HG02870 (cell line): ENCODE results near the gene PCDH12.

Experiments
- ATAC-seq: cut with Tn5 transposase; IDR thresholded peaks from one replicate; pipeline ENCODE4 v1.9.1; 2021; ENCODE audit warnings: mild to moderate bottlenecking, moderate library complexity; ENCODE audit not compliant: unreplicated experiment

The PCDH12 gene

DNA sequence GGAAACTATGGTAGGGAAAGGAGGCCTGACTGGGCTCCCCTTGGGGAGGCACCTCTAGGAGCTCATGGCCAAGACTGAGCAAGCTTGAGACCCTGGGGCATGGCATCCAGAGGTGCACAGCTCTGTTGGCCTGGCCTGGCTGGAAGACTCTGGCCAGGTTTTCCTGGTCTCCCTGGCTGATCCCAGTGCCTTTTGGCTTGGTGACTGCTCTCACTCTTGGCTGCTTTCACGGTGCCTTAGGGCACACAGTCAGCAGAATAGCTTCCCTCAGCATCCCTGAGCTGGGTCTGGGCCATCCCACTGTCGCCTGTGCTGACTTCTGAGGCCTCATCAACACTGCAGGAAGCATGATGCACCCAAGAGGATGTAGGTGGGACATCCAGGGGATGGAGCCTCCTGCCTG, 47.7 kb downstream of the PCDH12 start:
- ATAC-seq = no peak

DNA sequence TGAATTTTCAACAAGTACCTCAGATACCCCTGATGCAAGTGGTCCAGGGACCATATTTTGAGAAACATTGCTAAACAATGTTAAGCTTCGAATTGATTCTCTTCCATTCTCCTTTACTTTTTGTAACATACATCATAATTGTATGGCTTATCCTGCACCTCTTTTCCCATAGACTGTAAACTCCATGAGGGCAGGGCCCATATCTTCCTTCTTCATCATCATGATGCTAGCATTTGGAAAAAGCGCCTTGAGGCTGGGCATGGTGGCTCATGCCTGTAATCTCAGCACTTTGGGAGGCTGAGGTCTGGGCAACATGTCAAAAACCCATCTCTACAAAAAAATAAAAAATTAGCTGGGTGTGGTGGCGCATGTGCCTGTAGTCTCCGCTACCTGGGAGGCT, 48.8 kb downstream of the PCDH12 start:
- ATAC-seq = no peak

DNA sequence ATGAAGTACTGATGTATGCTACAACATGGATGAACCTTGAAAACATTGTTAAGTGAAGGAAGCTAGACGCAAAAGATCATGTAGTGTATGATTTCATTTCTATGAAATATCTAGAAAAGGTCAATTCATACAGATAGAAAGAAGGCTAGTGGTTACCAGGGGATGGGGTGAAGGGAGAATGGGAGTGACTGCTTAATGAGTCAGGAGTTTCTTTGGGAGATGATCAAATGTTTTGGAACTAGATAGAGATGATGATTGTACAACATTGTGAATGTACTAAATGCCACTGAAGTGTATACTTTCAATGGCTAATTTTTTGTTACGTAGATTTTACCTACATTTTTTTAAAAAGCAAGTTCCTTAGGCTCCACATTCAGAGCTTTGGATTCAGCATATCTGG, 49.2 kb downstream of the PCDH12 start:
- ATAC-seq = no peak

DNA sequence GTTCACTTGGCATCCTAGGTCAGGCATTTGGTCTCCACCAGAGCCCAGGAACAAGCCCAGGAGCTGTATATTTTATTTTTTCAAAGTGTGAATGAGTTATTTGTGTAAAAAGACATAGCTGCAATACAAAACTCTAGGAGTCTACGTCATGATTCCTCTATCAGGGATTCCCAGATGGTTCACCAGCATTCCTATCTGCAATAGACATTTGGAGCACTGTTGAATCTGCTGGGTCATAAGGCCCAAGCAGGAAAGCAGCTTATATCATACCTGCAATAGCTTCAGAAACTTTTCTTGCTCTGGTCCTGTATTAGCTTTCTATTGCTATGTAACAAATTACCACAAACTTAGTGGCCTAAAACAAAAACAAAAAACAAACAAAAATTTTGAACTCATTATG, 51.0 kb downstream of the PCDH12 start:
- no peak for ATAC-seq

DNA sequence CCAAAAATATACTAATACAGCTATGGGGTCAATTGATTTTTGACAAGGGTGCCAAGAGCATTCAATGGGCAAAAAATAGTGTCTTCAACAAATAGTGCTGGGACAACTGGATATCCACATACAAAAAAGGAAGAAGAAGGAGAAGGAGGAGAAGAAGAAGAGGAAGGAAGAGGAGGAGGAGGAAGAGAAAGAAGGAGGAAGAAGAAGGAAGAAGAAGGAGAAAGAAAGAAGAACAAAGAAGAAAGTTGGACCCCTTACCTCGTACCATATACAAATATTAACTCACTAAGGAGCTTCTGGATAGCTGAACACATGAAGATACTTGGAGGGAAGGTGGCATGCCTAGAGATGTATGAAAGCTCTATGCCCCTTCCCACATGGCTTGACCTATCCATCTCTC, 51.5 kb downstream of the PCDH12 start:
- ATAC-seq = no peak

DNA sequence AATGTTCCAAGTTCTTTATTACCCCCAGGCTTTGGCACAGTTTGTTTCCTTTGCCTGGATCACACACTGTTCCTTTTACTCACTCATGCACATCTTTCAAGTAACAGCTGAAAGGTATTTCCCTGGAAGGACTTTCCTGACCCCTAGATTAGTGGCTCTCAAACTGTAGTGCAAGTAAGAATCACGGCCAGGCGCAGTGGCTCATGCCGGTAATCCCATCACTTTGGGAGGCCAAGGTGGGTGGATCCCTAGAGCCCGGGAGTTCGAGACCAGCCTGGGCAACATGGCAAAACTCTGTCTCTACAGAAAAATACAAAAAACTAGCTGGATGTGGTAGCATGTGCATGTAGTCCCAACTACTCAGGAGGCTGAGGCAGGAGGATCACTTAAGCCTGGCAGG, 53.5 kb downstream of the PCDH12 start:
- no peak for ATAC-seq

DNA sequence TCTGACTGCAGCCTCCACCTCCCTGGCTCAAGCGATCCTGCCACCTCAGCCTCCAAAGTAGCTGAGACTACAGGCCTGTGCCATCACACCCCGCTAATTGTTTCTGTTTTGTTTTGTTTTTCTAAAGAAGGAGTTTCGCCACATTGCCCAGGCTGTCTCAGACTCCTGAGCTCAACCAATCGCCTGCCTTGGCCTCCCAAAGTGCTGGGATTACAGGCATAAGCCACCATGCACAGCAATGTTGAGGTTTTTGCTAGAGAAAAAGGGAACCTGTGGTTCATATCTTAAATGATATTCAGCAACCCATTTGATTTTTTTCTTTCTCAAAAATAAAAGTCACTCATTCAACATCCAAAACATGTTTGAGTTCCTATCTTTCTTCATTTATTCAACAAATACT, 54.7 kb downstream of the PCDH12 start:
- no peak for ATAC-seq

DNA sequence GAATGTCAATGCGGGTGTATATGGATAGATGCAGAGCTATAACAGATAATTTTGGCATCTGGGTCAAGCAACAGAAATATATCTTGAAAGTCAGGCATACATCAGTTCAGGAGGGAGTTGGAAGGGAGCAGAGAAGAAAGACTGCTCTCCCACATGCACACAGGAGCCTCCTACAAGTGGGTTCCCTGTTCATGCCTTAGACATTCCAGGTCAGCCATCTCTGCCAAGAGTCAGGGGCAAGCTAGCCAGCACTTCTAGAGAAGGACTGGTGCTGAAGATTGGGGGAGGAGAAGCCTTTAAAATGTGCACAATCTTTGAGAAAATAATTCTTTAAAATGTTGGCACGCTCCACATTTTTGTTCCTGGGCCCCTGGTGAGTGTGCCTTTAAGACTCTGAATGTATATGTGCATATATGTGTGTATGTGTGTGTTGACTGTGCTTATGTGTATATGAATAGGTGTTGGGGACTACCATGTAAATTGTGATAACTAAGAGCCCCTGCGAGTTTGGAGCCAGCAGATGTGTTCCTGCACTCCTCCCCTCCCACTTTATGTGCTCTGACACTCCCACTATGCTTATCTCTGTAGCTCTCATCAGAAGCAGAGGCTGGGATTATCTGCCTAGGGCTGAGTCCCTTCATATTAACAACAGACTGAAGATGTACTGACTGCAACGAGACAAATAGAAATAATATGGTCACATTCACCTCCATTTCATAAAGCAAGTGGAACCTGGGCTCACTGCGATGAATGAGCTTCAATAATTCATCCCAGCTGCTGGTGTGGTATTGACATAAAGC, 55.8 kb downstream of the PCDH12 start:
- no peak for ATAC-seq

DNA sequence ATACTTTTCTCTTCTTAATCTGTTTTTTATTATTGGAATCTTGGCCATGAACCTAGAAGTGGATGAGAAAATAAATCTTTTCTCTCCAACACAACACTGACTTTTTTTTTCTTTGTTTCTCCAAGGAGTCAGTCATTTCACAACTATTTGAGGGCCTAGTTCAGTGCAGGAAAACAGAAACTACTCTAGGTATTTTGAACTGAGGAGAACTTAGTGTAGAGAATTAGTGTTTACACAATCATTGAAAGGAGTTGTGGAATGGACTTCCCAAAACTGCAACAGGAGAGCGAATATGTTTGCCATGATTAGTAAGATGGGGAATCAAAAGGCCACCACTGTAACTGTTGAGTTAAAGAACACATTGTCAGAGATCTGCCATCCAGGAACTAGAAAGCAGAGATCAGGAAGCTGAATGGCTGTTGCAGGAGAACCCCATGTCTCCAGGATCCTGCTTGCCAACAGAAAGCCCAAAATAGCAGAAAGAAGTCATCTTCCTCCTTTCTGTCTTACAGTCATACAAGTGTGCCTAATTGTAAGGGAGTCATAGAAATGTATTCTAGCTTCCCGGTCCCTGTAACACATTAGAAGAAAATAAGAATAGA, 59.5 kb downstream of the PCDH12 start:
- no peak for ATAC-seq

DNA sequence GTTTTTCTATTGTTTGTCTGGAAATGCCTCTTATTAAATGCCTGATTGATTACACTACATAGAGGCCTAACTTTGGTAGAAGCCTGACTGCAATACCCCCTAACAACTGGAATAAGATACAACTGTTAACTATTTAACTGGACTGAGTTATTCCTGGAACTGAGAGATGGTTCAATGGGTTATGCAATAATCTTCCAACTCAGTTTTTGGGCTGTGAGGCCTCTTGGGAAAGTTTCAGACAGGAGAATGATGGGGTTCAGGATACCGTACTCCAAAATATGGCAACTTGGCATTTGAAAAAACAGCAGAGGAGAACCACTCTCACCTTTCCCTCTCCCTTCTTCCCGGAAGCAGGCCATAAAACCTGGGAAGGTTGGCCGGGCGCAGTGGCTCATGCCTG, 60.6 kb downstream of the PCDH12 start:
- no peak for ATAC-seq
